GM12878 (cell line): ENCODE results near the gene STX12. TPM values are rescaled to one million over a fixed set of nuclear protein-coding genes. Genes with fewer than 3 reads are reported as not detected.

Experiments used
- ATAC-seq: fragments of 200-7000 bp; cut with Tn5 transposase; 3 replicates; pipeline ENCODE4 v1.9.1; 2020; ENCODE audit warnings: mild to moderate bottlenecking, moderate library complexity
- BruUV-seq: library from RNA; stranded (reverse); fragments of 400-500 nt; replicated peaks from 2 replicates; lab custom pipeline; 2021; lab: Mats Ljungman, UMichigan
- CTCF ChIA-PET: fragments of 300-600 bp; sonication (Branson Sonifier 250); formaldehyde crosslinking; extraction: SDS; loops from one replicate; lab custom pipeline; 2021; ENCODE audit warnings: inconsistent platforms; lab: Yijun Ruan, JAX
- POLR2A ChIA-PET: fragments of 350-600 bp; formaldehyde crosslinking; extraction: SDS; loops from one replicate; lab custom pipeline; 2021; ENCODE audit warnings: inconsistent platforms; lab: Charles Lee
- RAD21 ChIA-PET: fragments of 300-600 bp; sonication (Branson Sonifier 250); formaldehyde crosslinking; loops from one replicate; lab custom pipeline; 2023; ENCODE audit warnings: antibody characterized with exemption; ENCODE audit not compliant: unreplicated experiment; lab: Charles Lee
- SMC1A ChIA-PET: fragments of 300-600 bp; sonication (Branson Sonifier 250); formaldehyde crosslinking; loops from one replicate; lab custom pipeline; 2023; ENCODE audit not compliant: unreplicated experiment, uncharacterized antibody; lab: Charles Lee
- DNase-seq: peaks from one replicate; pipeline ENCODE4 v3.0.0-alpha.2; 2011; ENCODE audit warnings: low read depth, low spot score
- FAIRE-seq: peaks from 3 replicates; lab custom pipeline; 2011; peaks lifted over from hg19 to GRCh38; lab: Jason Lieb, UNC
- H2AFZ ChIP-seq: 2 replicates; pipeline ENCODE4 v1.6.0; 2011; ENCODE audit warnings: low read depth, low read length, control low read depth; ENCODE audit not compliant: control insufficient read depth
- H3K27ac ChIP-seq: 2 replicates; pipeline ENCODE4 v1.5.1; 2011; ENCODE audit warnings: control low read depth; ENCODE audit not compliant: control insufficient read depth, insufficient read depth
- H3K27me3 ChIP-seq, 2 experiments: replicated peaks in 1 of 2; 2 replicates each; pipeline versions ENCODE4 v1.6.0 to v1.6.1; 2011; ENCODE audit warnings: low read length in 1 of 2; ENCODE audit not compliant: control insufficient read depth in 2 of 2, insufficient read depth in 2 of 2
- H3K36me3 ChIP-seq, 2 experiments: 2 replicates each; pipeline ENCODE4 v1.5.1; 2011; ENCODE audit warnings: low read length in 1 of 2; ENCODE audit not compliant: control insufficient read depth in 2 of 2, insufficient read depth in 2 of 2
- H3K4me1 ChIP-seq: 2 replicates; pipeline ENCODE4 v1.6.1; 2011; ENCODE audit warnings: mild to moderate bottlenecking, low read length, moderate library complexity, mixed read lengths; ENCODE audit not compliant: control insufficient read depth, insufficient read depth
- H3K4me2 ChIP-seq: 2 replicates; pipeline ENCODE4 v1.6.0; 2011; ENCODE audit warnings: control low read depth; ENCODE audit not compliant: control insufficient read depth, insufficient read depth
- H3K4me3 ChIP-seq: fragments of 200-600 bp; sonication (generic); 2 replicates; pipeline ENCODE4 v1.5.1; 2016
- H3K79me2 ChIP-seq: 2 replicates; pipeline ENCODE4 v1.6.0; 2011; ENCODE audit warnings: low read length; ENCODE audit not compliant: control insufficient read depth, insufficient read depth
- H3K9ac ChIP-seq: 2 replicates; pipeline ENCODE4 v1.8.0; 2011; ENCODE audit warnings: low read length, control low read depth, mixed read lengths; ENCODE audit not compliant: control insufficient read depth, insufficient read depth
- H3K9me3 ChIP-seq: replicated peaks from 3 replicates; pipeline ENCODE4 v1.5.1; 2011; ENCODE audit warnings: mild to moderate bottlenecking, low read length; ENCODE audit not compliant: control insufficient read depth, insufficient read depth
- H4K20me1 ChIP-seq: 2 replicates; pipeline ENCODE4 v1.6.0; 2011; ENCODE audit not compliant: control insufficient read depth, insufficient read depth
- ATF7 ChIP-seq: fragments of 450-650 bp; IDR thresholded peaks from 2 replicates; pipeline ENCODE4 v1.6.1; 2016; ENCODE audit warnings: low read depth, mild to moderate bottlenecking
- CUX1 ChIP-seq: IDR thresholded peaks from 2 replicates; pipeline ENCODE4 v1.6.1; 2012; ENCODE audit warnings: improper control_type of control experiment, low read depth, low read length; ENCODE audit not compliant: insufficient replicate concordance
- GABPA ChIP-seq: IDR thresholded peaks from 2 replicates; pipeline ENCODE4 v1.6.1; 2014; ENCODE audit warnings: antibody characterized with exemption, low read depth, mild to moderate bottlenecking, inconsistent platforms
- GATAD2B ChIP-seq: fragments of 450-650 bp; conservative IDR thresholded peaks from 2 replicates; pipeline ENCODE4 v1.6.1; 2017; ENCODE audit warnings: low read depth, mild to moderate bottlenecking, moderate library complexity
- HCFC1 ChIP-seq: fragments of 150-350 bp; IDR thresholded peaks from 2 replicates; pipeline ENCODE4 v1.6.1; 2014; ENCODE audit warnings: low read length
- HDAC2 ChIP-seq: fragments of 200-600 bp; sonication (generic); IDR thresholded peaks from 2 replicates; pipeline ENCODE4 v1.6.1; 2017
- IRF5 ChIP-seq: fragments of 450-650 bp; IDR thresholded peaks from 2 replicates; pipeline ENCODE4 v1.6.1; 2017; ENCODE audit warnings: borderline replicate concordance
- NFXL1 ChIP-seq: fragments of 450-650 bp; IDR thresholded peaks from 2 replicates; pipeline ENCODE4 v1.6.1; 2017; ENCODE audit warnings: antibody characterized with exemption, mild to moderate bottlenecking, borderline replicate concordance
- PKNOX1 ChIP-seq: fragments of 450-650 bp; IDR thresholded peaks from 2 replicates; pipeline ENCODE4 v1.6.1; 2016; ENCODE audit warnings: mild to moderate bottlenecking
- RAD51 ChIP-seq: fragments of 450-650 bp; IDR thresholded peaks from 2 replicates; pipeline ENCODE4 v1.6.1; 2016; ENCODE audit warnings: moderate library complexity, mild to moderate bottlenecking, inconsistent platforms
- RUNX3 ChIP-seq: IDR thresholded peaks from 2 replicates; pipeline ENCODE4 v1.6.1; 2012; ENCODE audit warnings: low read length, inconsistent platforms
- SPI1 ChIP-seq: IDR thresholded peaks from 2 replicates; pipeline ENCODE4 v1.6.1; 2011; ENCODE audit warnings: low read depth, mild to moderate bottlenecking, low read length, moderate library complexity, borderline replicate concordance; ENCODE audit not compliant: insufficient read depth
- SRF ChIP-seq, 2 experiments: IDR thresholded peaks; 2 replicates each; pipeline ENCODE4 v1.6.1; 2011; ENCODE audit warnings: low read depth in 2 of 2, low read length in 2 of 2, mild to moderate bottlenecking in 1 of 2, moderate library complexity in 1 of 2
- ZNF207 ChIP-seq: fragments of 450-650 bp; IDR thresholded peaks from 2 replicates; pipeline ENCODE4 v1.6.1; 2014; ENCODE audit warnings: antibody characterized with exemption, mild to moderate bottlenecking, borderline replicate concordance
- WGBS: methylation state at CpG from one replicate; pipeline ENCODE4 v1.1.6; 2016; ENCODE audit warnings: low lambda C conversion rate; ENCODE audit not compliant: insufficient replicate concordance, insufficient coverage; ENCODE audit errors: missing lambda C conversion rate; 5-methylcytosine and 5-hydroxymethylcytosine counted together
- in situ Hi-C: fragments of 300-500 bp; cut with MboI; formaldehyde crosslinking; loops from 9 replicates; pipeline ENCODE4 v1.14.3; 2018; ENCODE audit warnings: mixed read lengths
- intact Hi-C: fragments of 100-400 bp; cut with micrococcal nuclease; formaldehyde crosslinking; loops from one replicate; pipeline ENCODE4 v1.14.2; 2022; ENCODE audit not compliant: unreplicated experiment
- polyA plus RNA-seq, 11 experiments: library from polyadenylated mRNA; depleted of rRNA in 4 of 11; unstranded in 6 of 11; stranded (reverse) in 5 of 11; fragments of >200 nt; fragmentation: Nextera tagmentation in 4 of 11; fragmentation: Illumina TruSeq in 1 of 11; extraction: Ambion mirVana in 4 of 11; extraction: Trizol in 1 of 11; gene quantifications; 1 replicate in 1 of 11; 2 replicates in 10 of 11; pipeline versions ENCODE4 v1.2.1 to v1.2.3, GENCODE V29; 2011 to 2016; ENCODE audit warnings: inconsistent platforms in 2 of 11, missing spikeins in 2 of 11, low read depth in 1 of 11
- total RNA-seq, 4 experiments: library from RNA; depleted of rRNA in 3 of 4; stranded (reverse); fragments of >200 nt in 3 of 4; fragmentation: Illumina TruSeq in 1 of 4; extraction: Trizol in 1 of 4; gene quantifications; 2 replicates each; pipeline versions ENCODE4 v1.2.1 to v1.2.3, GENCODE V29; 2013 to 2021

STX12 gene
- total and polyA plus RNA-seq, 10 of the 15 experiments (the other 5 are each of a cell fraction or from before 2014, with no cell fraction given) = 20.2 to 35.0 (median 28.1) TPM

GRCh38 chr1:27832762-27833161 lies 59.7 kb downstream of the STX12 start:
- CTCF ChIA-PET = interaction anchor here (0.6 to 4.8 kb wide), 8 partner anchors 8 to 226 kb away, joined by 3 to 32 read pairs (median 4); partner anchors contain the start of gene IFI6
- DNase-seq (no peak), FAIRE-seq (no peak), ATAC-seq (no peak)
- H3K9ac ChIP-seq = no peak overlapping the region
- H3K4me2 ChIP-seq = no peak overlapping the region
- H4K20me1 ChIP-seq = no peaks in the 10 kb centered on the region
- RAD21 ChIA-PET = interaction anchor here (0.7 kb wide), 1 partner anchor 161 kb away, joined by 3 read pairs; the partner anchor contains the start of gene IFI6
- no peak overlapping the region for H2AFZ ChIP-seq
- intact Hi-C loops = loop anchor here (5.0 to 10.0 kb wide), 2 partner anchors 108 to 160 kb away; partner anchors contain the start of genes FAM76A and IFI6
- 96% methylated on average over 2 of the region's 2 CpGs for WGBS
- peaks cover 49% of the 10 kb centered on the region for H3K79me2 ChIP-seq
- BruUV-seq = no TSS peak
- no peaks in the 10 kb centered on the region for H3K4me1 ChIP-seq
- POLR2A ChIA-PET = interaction anchor here (0.6 to 1.4 kb wide), 2 partner anchors 10 to 892 kb away, joined by 3 read pairs; no protein-coding TSS in a partner anchor
- TF ChIP-seq ZNF207 (no peak), HDAC2 (no peak), GABPA (no peak), GATAD2B (no peak), CUX1 (no peak), PKNOX1 (no peak), NFXL1 (no peak), RAD51 (no peak), ATF7 (no peak), IRF5 (no peak), RUNX3 (no peak), HCFC1 (no peak), SRF (IDR thresholded peaks at IDR 0.05; ENCODE audit: low read depth in 2 of 2, low read length in 2 of 2) (no peak), SPI1 (no peak)
- H3K27me3 ChIP-seq = no peaks in the 10 kb centered on the region
- peak overlapping the region; percentile 90 for H3K4me3 ChIP-seq
- H3K36me3 ChIP-seq = peaks cover 0 to 4% of the 10 kb centered on the region in 2 experiments; a peak in 2 of 4 replicates
- no peak overlapping the region for H3K27ac ChIP-seq
- in situ Hi-C loops = no loop called here
- no peaks in the 10 kb centered on the region for H3K9me3 ChIP-seq
- SMC1A ChIA-PET = interaction anchor here (0.9 to 4.7 kb wide), 10 partner anchors 9 to 231 kb away, joined by 3 to 35 read pairs (median 4); partner anchors contain the start of genes IFI6 and STX12
